Endothelial cell of umbilical vein (primary cell): ENCODE results near the gene CSE1L. TPM values are rescaled to one million over a fixed set of nuclear protein-coding genes. Genes with fewer than 3 reads are reported as not detected.

ENCODE experiments used
- BruUV-seq: library from RNA; stranded (reverse); fragments of 400-500 nt; replicated peaks from 2 replicates; lab custom pipeline; 2021; lab: Mats Ljungman, UMichigan
- CTCF ChIA-PET: fragments of 300-600, 350-600 bp; sonication (Branson Sonifier 250); formaldehyde crosslinking; loops from one replicate; lab custom pipeline; 2021; ENCODE audit warnings: antibody characterized with exemption, inconsistent platforms; lab: Charles Lee
- POLR2A ChIA-PET: fragments of 300-600, 350-600 bp; sonication (Branson Sonifier 250); formaldehyde crosslinking; loops from one replicate; lab custom pipeline; 2021; ENCODE audit warnings: antibody characterized with exemption, inconsistent platforms; lab: Charles Lee
- DNase-seq: peaks from one replicate; pipeline ENCODE4 v3.0.0-alpha.2; 2011; ENCODE audit warnings: low read depth, low spot score
- FAIRE-seq: peaks from 2 replicates; lab custom pipeline; 2011; peaks lifted over from hg19 to GRCh38; lab: Jason Lieb, UNC
- H2AFZ ChIP-seq: 2 replicates; pipeline ENCODE4 v1.6.0; 2012; ENCODE audit warnings: low read depth, low read length, control low read depth, inconsistent platforms
- H3K27ac ChIP-seq: 2 replicates; pipeline ENCODE4 v1.5.1; 2011; ENCODE audit warnings: low read depth, mild to moderate bottlenecking, control low read depth, low read length, moderate library complexity; ENCODE audit not compliant: insufficient read depth
- H3K27me3 ChIP-seq, 2 experiments: 2 replicates each; pipeline versions ENCODE4 v1.6.0 to v1.6.1; 2011; ENCODE audit warnings: low read length in 2 of 2, mixed read lengths in 1 of 2; ENCODE audit not compliant: control insufficient read depth in 2 of 2, insufficient read depth in 2 of 2
- H3K36me3 ChIP-seq, 2 experiments: 2 replicates in 1 of 2; 3 replicates in 1 of 2; pipeline ENCODE4 v1.5.1; 2011; ENCODE audit warnings: low read length in 2 of 2, mild to moderate bottlenecking in 1 of 2, moderate library complexity in 1 of 2; ENCODE audit not compliant: control insufficient read depth in 2 of 2, insufficient read depth in 2 of 2; ENCODE audit errors: extremely low read depth in 1 of 2
- H3K4me1 ChIP-seq: 3 replicates; pipeline ENCODE4 v1.5.1; 2011; ENCODE audit warnings: mild to moderate bottlenecking, low read length; ENCODE audit not compliant: control insufficient read depth, insufficient read depth; ENCODE audit errors: extremely low read depth
- H3K4me2 ChIP-seq: 2 replicates; pipeline ENCODE4 v1.6.1; 2011; ENCODE audit warnings: low read length, control low read depth, mixed read lengths; ENCODE audit not compliant: insufficient read depth
- H3K4me3 ChIP-seq, 3 experiments: fragments of 200-600 bp in 1 of 3; sonication (generic), shearing (Covaris generic) in 1 of 3; replicated peaks in 1 of 3; 2 replicates each; pipeline ENCODE4 v1.5.1; 2011 to 2016; ENCODE audit warnings: control low read depth in 3 of 3, low read length in 3 of 3, mild to moderate bottlenecking in 2 of 3, inconsistent platforms in 1 of 3, low read depth in 1 of 3, moderate library complexity in 1 of 3; ENCODE audit not compliant: insufficient read depth in 1 of 3
- H3K79me2 ChIP-seq: 2 replicates; pipeline ENCODE4 v1.6.0; 2012; ENCODE audit warnings: low read length, inconsistent platforms; ENCODE audit not compliant: control insufficient read depth, insufficient read depth
- H3K9ac ChIP-seq: replicated peaks from 2 replicates; pipeline ENCODE3; 2011; ENCODE audit warnings: low read length, control low read depth; ENCODE audit not compliant: insufficient read depth; ENCODE audit errors: extremely low read depth
- H3K9me1 ChIP-seq: replicated peaks from 3 replicates; pipeline ENCODE4 v1.6.0; 2011; ENCODE audit warnings: mild to moderate bottlenecking, low read length; ENCODE audit not compliant: control insufficient read depth, insufficient read depth; ENCODE audit errors: extremely low read depth
- H3K9me3 ChIP-seq: replicated peaks from 2 replicates; pipeline ENCODE4 v1.5.1; 2012; ENCODE audit warnings: low read length, inconsistent platforms; ENCODE audit not compliant: control insufficient read depth, insufficient read depth
- H4K20me1 ChIP-seq: replicated peaks from 2 replicates; pipeline ENCODE3; 2011; ENCODE audit warnings: mild to moderate bottlenecking, low read length; ENCODE audit not compliant: control insufficient read depth, insufficient read depth; ENCODE audit errors: extremely low read depth
- EZH2 ChIP-seq: IDR thresholded peaks from 2 replicates; pipeline ENCODE4 v1.6.1; 2012; ENCODE audit warnings: borderline replicate concordance, low read depth, mild to moderate bottlenecking, moderate library complexity, low read length, inconsistent platforms; ENCODE audit not compliant: severe bottlenecking
- FOS ChIP-seq: IDR thresholded peaks from 2 replicates; pipeline ENCODE4 v1.6.1; 2011; ENCODE audit warnings: mild to moderate bottlenecking, low read length, moderate library complexity, borderline replicate concordance; ENCODE audit not compliant: insufficient read depth
- GATA2 ChIP-seq: IDR thresholded peaks from 2 replicates; pipeline ENCODE4 v1.7.0; 2011; ENCODE audit warnings: low read depth, mild to moderate bottlenecking, moderate library complexity, mixed read lengths, low read length; ENCODE audit not compliant: insufficient read length, insufficient read depth
- JUN ChIP-seq: IDR thresholded peaks from 2 replicates; pipeline ENCODE4 v1.6.1; 2011; ENCODE audit warnings: borderline replicate concordance, low read depth; ENCODE audit not compliant: insufficient read length, insufficient read depth
- MYC ChIP-seq: IDR thresholded peaks from one replicate; pipeline ENCODE4 v1.6.1; 2011; ENCODE audit warnings: mild to moderate bottlenecking, low read depth, low read length
- POLR2A ChIP-seq: IDR thresholded peaks from 2 replicates; pipeline ENCODE4 v1.6.1; 2012; ENCODE audit warnings: low read depth, mild to moderate bottlenecking, control low read depth, low read length
- POLR2AphosphoS5 ChIP-seq: IDR thresholded peaks from 2 replicates; pipeline ENCODE4 v1.6.1; 2012; ENCODE audit warnings: low read depth, mild to moderate bottlenecking, control low read depth, low read length, moderate library complexity; ENCODE audit not compliant: insufficient read depth
- dilution Hi-C: fragments of 300-500 bp; cut with MboI; formaldehyde crosslinking; loops from one replicate; pipeline ENCODE4 v1.15.0; 2019; ENCODE audit warnings: low sequenced_read_pairs; ENCODE audit not compliant: extremely low pct_ligation_motif_present
- intact Hi-C: fragments of 100-400 bp; cut with micrococcal nuclease; formaldehyde crosslinking; loops from one replicate; pipeline ENCODE4 v1.10.0; 2022
- polyA plus RNA-seq, 4 experiments: library from polyadenylated mRNA; depleted of rRNA in 3 of 4; stranded (reverse) in 3 of 4; unstranded in 1 of 4; fragments of >200 nt; gene quantifications; 2 replicates each; pipeline versions ENCODE4 v1.2.1 to v1.2.3, GENCODE V29; 2011 to 2012; ENCODE audit warnings: missing spikeins in 1 of 4
- total RNA-seq: library from RNA; stranded (reverse); gene quantifications from 2 replicates; pipeline ENCODE4 v1.2.3, GENCODE V29; 2021
- TF ChIP-seq, protein P1 (sequence below), 2 donors: IDR thresholded peaks; 1 replicate in 1 of 2; 2 replicates in 1 of 2; pipeline ENCODE4 v1.5.1; 2011; ENCODE audit warnings: low read length in 2 of 2, mild to moderate bottlenecking in 2 of 2, moderate library complexity in 2 of 2, control low read depth in 1 of 2, inconsistent platforms in 1 of 2, low read depth in 1 of 2; ENCODE audit not compliant: insufficient read depth in 1 of 2; ENCODE audit errors: extremely low read depth in 1 of 2
- TF ChIP-seq, protein P2 (sequence below): IDR thresholded peaks from 2 replicates; pipeline ENCODE4 v1.6.1; 2011; ENCODE audit not compliant: insufficient read depth, insufficient read length

Gene CSE1L
- total and polyA plus RNA-seq, 2 donors (not counting 3 experiments of a cell fraction or from before 2014, with no cell fraction given) = 35.1 to 118 TPM

DNA sequence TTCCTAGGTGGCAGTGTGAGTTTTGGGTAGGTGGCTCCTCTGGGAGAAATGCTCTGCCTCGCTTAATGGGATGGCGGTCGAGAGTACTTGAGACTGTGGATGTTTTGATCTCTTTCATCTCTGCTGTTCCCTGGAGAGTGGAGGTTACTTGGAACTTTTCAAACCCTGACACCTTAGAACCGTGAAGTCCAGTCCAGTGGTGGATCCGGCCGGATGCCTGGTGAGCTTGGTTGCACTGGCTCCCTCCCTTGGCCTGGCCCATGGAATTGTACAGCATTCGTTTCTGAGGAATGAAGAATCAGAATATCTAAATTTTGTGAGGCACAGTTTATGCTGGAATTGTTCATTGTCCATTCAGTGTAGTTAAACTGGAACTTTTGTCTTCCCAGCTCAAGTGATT lies 51.0 kb downstream of the CSE1L start:
- dilution Hi-C loops = no loop called here
- Histone ChIP-seq H3K27ac (peak overlapping the region; percentile 26), H3K9ac (no peak overlapping the region)

More for the DNA sequence above, 51.0 kb downstream of the CSE1L start:
- Histone ChIP-seq H3K9me1 (no peaks in the 10 kb centered on the region), H3K36me3 (peaks cover 8 to 33% of the 10 kb centered on the region in 2 experiments), H3K79me2 (peaks cover 10% of the 10 kb centered on the region), H3K4me3 (no peak overlapping the region), H2AFZ (no peak overlapping the region), H3K9me3 (no peaks in the 10 kb centered on the region), H3K4me1 (no peaks in the 10 kb centered on the region), H3K4me2 (no peak overlapping the region), H3K27me3 (no peaks in the 10 kb centered on the region), H4K20me1 (peaks cover 2% of the 10 kb centered on the region)
- BruUV-seq = no TSS peak
- CTCF ChIA-PET = no interaction called here
- TF ChIP-seq, protein P1, sequence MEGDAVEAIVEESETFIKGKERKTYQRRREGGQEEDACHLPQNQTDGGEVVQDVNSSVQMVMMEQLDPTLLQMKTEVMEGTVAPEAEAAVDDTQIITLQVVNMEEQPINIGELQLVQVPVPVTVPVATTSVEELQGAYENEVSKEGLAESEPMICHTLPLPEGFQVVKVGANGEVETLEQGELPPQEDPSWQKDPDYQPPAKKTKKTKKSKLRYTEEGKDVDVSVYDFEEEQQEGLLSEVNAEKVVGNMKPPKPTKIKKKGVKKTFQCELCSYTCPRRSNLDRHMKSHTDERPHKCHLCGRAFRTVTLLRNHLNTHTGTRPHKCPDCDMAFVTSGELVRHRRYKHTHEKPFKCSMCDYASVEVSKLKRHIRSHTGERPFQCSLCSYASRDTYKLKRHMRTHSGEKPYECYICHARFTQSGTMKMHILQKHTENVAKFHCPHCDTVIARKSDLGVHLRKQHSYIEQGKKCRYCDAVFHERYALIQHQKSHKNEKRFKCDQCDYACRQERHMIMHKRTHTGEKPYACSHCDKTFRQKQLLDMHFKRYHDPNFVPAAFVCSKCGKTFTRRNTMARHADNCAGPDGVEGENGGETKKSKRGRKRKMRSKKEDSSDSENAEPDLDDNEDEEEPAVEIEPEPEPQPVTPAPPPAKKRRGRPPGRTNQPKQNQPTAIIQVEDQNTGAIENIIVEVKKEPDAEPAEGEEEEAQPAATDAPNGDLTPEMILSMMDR (IDR thresholded peaks at IDR 0.05; ENCODE audit: extremely low read depth in 1 of 2, insufficient read depth in 1 of 2, low read depth in 1 of 2, low read length in 2 of 2) = no peak
- TF ChIP-seq POLR2AphosphoS5 (no peak), JUN (no peak), POLR2A (no peak), FOS (no peak), EZH2 (no peak), MYC (no peak), GATA2 (no peak)
- TF ChIP-seq, protein P2, sequence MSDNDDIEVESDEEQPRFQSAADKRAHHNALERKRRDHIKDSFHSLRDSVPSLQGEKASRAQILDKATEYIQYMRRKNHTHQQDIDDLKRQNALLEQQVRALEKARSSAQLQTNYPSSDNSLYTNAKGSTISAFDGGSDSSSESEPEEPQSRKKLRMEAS = no peak
- POLR2A ChIA-PET = no interaction called here
- intact Hi-C loops = no loop called here
- DNase-seq = no peak
- no peak for FAIRE-seq
